GM11168 (cell line): ENCODE measurements around the gene TEX50.
"Not testable (repeated sequence)": the region's sequence is repeated elsewhere in the genome, so short reads cannot be mapped to it uniquely, and the experiment has no call there.

Experiments used
- in situ Hi-C: fragments of 300-500 bp; cut with MboI; formaldehyde crosslinking; loops from one replicate; pipeline ENCODE4 v1.12.0; 2022; ENCODE audit warnings: low sequenced_read_pairs; ENCODE audit not compliant: unreplicated experiment

TEX50 gene

GRCh38 chr1:173635116-173635515 is at the start of gene TEX50:
Gene TEX50, plus strand, starts transcription at chr1:173635338. Its CDS starts 184 bp downstream, at chr1:173635522.
- in situ Hi-C loops, result no loop called here

GRCh38 chr1:173590557-173590956 is 44.6 kb upstream of the TEX50 start:
- in situ Hi-C loops, result no loop called here

- in situ Hi-C loops, result not testable (repeated sequence)
Observed at GRCh38 chr1:173591138-173591537, 44.0 kb upstream of the TEX50 start.

GRCh38 chr1:173596097-173596825 is 38.9 kb upstream of the TEX50 start:
- in situ Hi-C loops, result no loop called here

- in situ Hi-C loops, result no loop called here
Observed at GRCh38 chr1:173601588-173601987, 33.5 kb upstream of the TEX50 start.

GRCh38 chr1:173603056-173603591 is 32.0 kb upstream of the TEX50 start, which contains the start of gene SLC9C2:
Gene SLC9C2, minus strand, starts transcription at chr1:173603072. Its CDS starts 1,296 bp downstream, at chr1:173601776.
- in situ Hi-C loops, result no loop called here

- in situ Hi-C loops, result no loop called here
Observed at GRCh38 chr1:173608503-173609216, 26.5 kb upstream of the TEX50 start.

- in situ Hi-C loops, result not testable (repeated sequence)
Observed at GRCh38 chr1:173613086-173613485, 22.1 kb upstream of the TEX50 start.

GRCh38 chr1:173616859-173617258 is 18.3 kb upstream of the TEX50 start:
- in situ Hi-C loops, result no loop called here

- in situ Hi-C loops, result no loop called here
Observed at GRCh38 chr1:173627269-173627668, 7.9 kb upstream of the TEX50 start.

- in situ Hi-C loops, result no loop called here
Observed at GRCh38 chr1:173628888-173629287, 6.2 kb upstream of the TEX50 start.

GRCh38 chr1:173637236-173638042 is 2.3 kb downstream of the TEX50 start:
- in situ Hi-C loops, result not testable (repeated sequence)

- in situ Hi-C loops, result no loop called here
Observed at GRCh38 chr1:173638043-173639021, 3.2 kb downstream of the TEX50 start.

- in situ Hi-C loops, result no loop called here
Observed at GRCh38 chr1:173639102-173639501, 4.0 kb downstream of the TEX50 start.

GRCh38 chr1:173642450-173643139 is 7.5 kb downstream of the TEX50 start:
- in situ Hi-C loops, result not testable (repeated sequence)

- in situ Hi-C loops, result no loop called here
Observed at GRCh38 chr1:173646656-173647055, 11.5 kb downstream of the TEX50 start.

GRCh38 chr1:173648880-173649605 is 13.9 kb downstream of the TEX50 start:
- in situ Hi-C loops, result no loop called here

GRCh38 chr1:173660306-173660705 is 25.2 kb downstream of the TEX50 start:
- in situ Hi-C loops, result no loop called here
